Right ventricle myocardium inferior (tissue), 1 donor: ENCODE measurements around the gene INHBE. TPM values are rescaled to one million over a fixed set of nuclear protein-coding genes. Genes with fewer than 3 reads are reported as not detected.
"Not testable (repeated sequence)": the region's sequence is repeated elsewhere in the genome, so short reads cannot be mapped to it uniquely, and the experiment has no call there.

Source experiments
- ATAC-seq: fragments of 200-7000 bp; cut with Tn5 transposase; one replicate; pipeline ENCODE4 v1.9.1; 2020; ENCODE audit warnings: mild to moderate bottlenecking, moderate library complexity
- DNase-seq: peaks from one replicate; pipeline ENCODE4 v3.0.0; 2021; ENCODE audit errors: missing footprints
- intact Hi-C: fragments of 100-400 bp; cut with DNase I; formaldehyde crosslinking; loops from one replicate; pipeline ENCODE4 v1.11.0; 2022
- total RNA-seq: library from RNA; stranded (reverse); fragmentation: NEBNext Ultra II Directional; extraction: Animal tissue kit (Norgen Biotek cat#: 25700); gene quantifications from one replicate; pipeline ENCODE4 v1.2.1, GENCODE V29; 2021
- donor health status: DM: no; HTN: yes; CAD: no; lungs with severe emphysema.

The INHBE gene
- total RNA-seq, 1 donor from 2014 or later = not detected

- no peak for ATAC-seq
- intact Hi-C loops = no loop called here
- DNase-seq = no peak
Measured at GRCh38 chr12:57435293-57435692, 19.8 kb upstream of the INHBE start.

GRCh38 chr12:57438400-57438799 is 16.7 kb upstream of the INHBE start:
- DNase-seq (no peak), ATAC-seq (no peak)
- intact Hi-C loops = no loop called here

- DNase-seq = no peak
- intact Hi-C loops = no loop called here
- ATAC-seq = no peak
Measured at GRCh38 chr12:57439762-57440266, 15.3 kb upstream of the INHBE start.

GRCh38 chr12:57441393-57441792 is 13.7 kb upstream of the INHBE start:
- ATAC-seq, intact Hi-C loops, DNase-seq: not testable (repeated sequence)

GRCh38 chr12:57441846-57442427 is 13.2 kb upstream of the INHBE start:
- ATAC-seq = no peak
- no peak for DNase-seq

GRCh38 chr12:57444337-57444736 is 10.8 kb upstream of the INHBE start:
- intact Hi-C loops, DNase-seq, ATAC-seq: not testable (repeated sequence)

More at GRCh38 chr12:57441846-57442427, 13.2 kb upstream of the INHBE start:
- intact Hi-C loops = no loop called here

GRCh38 chr12:57444744-57445143 is 10.4 kb upstream of the INHBE start:
- intact Hi-C loops = no loop called here
- ATAC-seq (no peak), DNase-seq (no peak)

- intact Hi-C loops = no loop called here
- no peak for ATAC-seq
- no peak for DNase-seq
Measured at GRCh38 chr12:57446292-57446960, 8.7 kb upstream of the INHBE start.

GRCh38 chr12:57448669-57449068 is 6.4 kb upstream of the INHBE start:
- DNase-seq (no peak), ATAC-seq (no peak)
- intact Hi-C loops = no loop called here

GRCh38 chr12:57449375-57449774 is 5.7 kb upstream of the INHBE start:
- intact Hi-C loops = no loop called here
- ATAC-seq (no peak), DNase-seq (no peak)

- ATAC-seq = no peak
- DNase-seq = no peak
- intact Hi-C loops = loop anchor here (5.0 to 10.0 kb wide), 2 partner anchors 175 to 238 kb away; no protein-coding TSS in a partner anchor
Measured at GRCh38 chr12:57450057-57450456, 5.0 kb upstream of the INHBE start.

GRCh38 chr12:57451233-57451778 is 3.8 kb upstream of the INHBE start:
- DNase-seq (no peak), ATAC-seq (no peak)
- intact Hi-C loops = loop anchor here (5.0 to 10.0 kb wide), 2 partner anchors 173 to 239 kb away; no protein-coding TSS in a partner anchor

GRCh38 chr12:57452181-57452936 is 2.7 kb upstream of the INHBE start:
- no peak for DNase-seq
- ATAC-seq = peak; percentile 90
- intact Hi-C loops = loop anchor here (2.0 to 10.0 kb wide), 3 partner anchors 172 to 240 kb away; no protein-coding TSS in a partner anchor

GRCh38 chr12:57452937-57453509 is 2.1 kb upstream of the INHBE start:
- peak; percentile 83 for ATAC-seq
- intact Hi-C loops = loop anchor here (1.0 to 10.0 kb wide), 4 partner anchors 146 to 241 kb away; no protein-coding TSS in a partner anchor

GRCh38 chr12:57454213-57454565 is 918 bp upstream of the INHBE start:
- DNase-seq = no peak
- no peak for ATAC-seq
- intact Hi-C loops = loop anchor here (5.0 to 10.0 kb wide), 2 partner anchors 171 to 242 kb away; no protein-coding TSS in a partner anchor

More at GRCh38 chr12:57452937-57453509, 2.1 kb upstream of the INHBE start:
- DNase-seq = peak; percentile 88

- ATAC-seq = no peak
- intact Hi-C loops = loop anchor here (10.0 kb wide), 1 partner anchor 169 kb away; no protein-coding TSS in a partner anchor
- no peak for DNase-seq
Measured at GRCh38 chr12:57455374-57456144, 452 bp downstream of the INHBE start.

GRCh38 chr12:57456145-57456700 is 1.1 kb downstream of the INHBE start:
- intact Hi-C loops = loop anchor here (10.0 kb wide), 1 partner anchor 169 kb away; no protein-coding TSS in a partner anchor

More at GRCh38 chr12:57456145-57456700, 1.1 kb downstream of the INHBE start:
- no peak for DNase-seq
- no peak for ATAC-seq
